HepG2 (cell line): Measurements from ENCODE around the gene GFAP. TPM values are rescaled to one million over a fixed set of nuclear protein-coding genes. Genes with fewer than 3 reads are reported as not detected.

Source experiments
- CENPT ChIP-seq: sonication (generic); formaldehyde crosslinking; IDR thresholded peaks from 2 replicates; pipeline ENCODE4 v1.8.0; 2022; ENCODE audit warnings: low read depth, mild to moderate bottlenecking, moderate library complexity, missing genetic modification reagents
- EED ChIP-seq: sonication (generic); formaldehyde crosslinking; IDR thresholded peaks from 2 replicates; pipeline ENCODE4 v1.5.0; 2020; ENCODE audit warnings: mild to moderate bottlenecking, missing genetic modification reagents
- ELF1 ChIP-seq: sonication (generic); formaldehyde crosslinking; IDR thresholded peaks from 2 replicates; pipeline ENCODE4 v1.4.0; 2020; ENCODE audit warnings: missing genetic modification reagents
- ESRRA ChIP-seq: sonication (generic); formaldehyde crosslinking; IDR thresholded peaks from 2 replicates; pipeline ENCODE4 v1.5.1; 2020; ENCODE audit warnings: mild to moderate bottlenecking, low read depth, missing genetic modification reagents
- FOXC1 ChIP-seq: sonication (generic); formaldehyde crosslinking; IDR thresholded peaks from 2 replicates; pipeline ENCODE4 v1.8.0; 2022; ENCODE audit warnings: mild to moderate bottlenecking, missing genetic modification reagents, borderline replicate concordance
- FOXJ3 ChIP-seq: sonication (generic); formaldehyde crosslinking; IDR thresholded peaks from 2 replicates; pipeline ENCODE4 v1.4.0; 2020; ENCODE audit warnings: missing genetic modification reagents, mild to moderate bottlenecking, borderline replicate concordance
- HES4 ChIP-seq: sonication (generic); formaldehyde crosslinking; IDR thresholded peaks from 2 replicates; pipeline ENCODE4 v1.9.0; 2021; ENCODE audit warnings: mild to moderate bottlenecking, missing genetic modification reagents, borderline replicate concordance
- MZF1 ChIP-seq: sonication (generic); formaldehyde crosslinking; IDR thresholded peaks from 2 replicates; pipeline ENCODE4 v1.8.1; 2023; ENCODE audit warnings: mild to moderate bottlenecking, missing genetic modification reagents, borderline replicate concordance
- REST ChIP-seq, 2 experiments: IDR thresholded peaks; 2 replicates each; pipeline ENCODE4 v1.6.1; 2011 to 2012; ENCODE audit warnings: low read length in 2 of 2, borderline replicate concordance in 1 of 2, low read depth in 1 of 2, mild to moderate bottlenecking in 1 of 2, moderate library complexity in 1 of 2
- SNAPC5 ChIP-seq: sonication (generic); formaldehyde crosslinking; IDR thresholded peaks from 2 replicates; pipeline ENCODE4 v1.8.1; 2023; ENCODE audit warnings: mild to moderate bottlenecking, missing genetic modification reagents, borderline replicate concordance
- TP53 ChIP-seq: sonication (generic); formaldehyde crosslinking; conservative IDR thresholded peaks from 2 replicates; pipeline ENCODE4 v1.4.0; 2020; ENCODE audit warnings: missing genetic modification reagents
- ZBTB43 ChIP-seq: sonication (generic); formaldehyde crosslinking; conservative IDR thresholded peaks from 2 replicates; pipeline ENCODE4 v1.4.0; 2020; ENCODE audit warnings: missing genetic modification reagents
- ZBTB46 ChIP-seq: sonication (generic); formaldehyde crosslinking; IDR thresholded peaks from 2 replicates; pipeline ENCODE4 v1.4.0; 2020; ENCODE audit warnings: mild to moderate bottlenecking, missing genetic modification reagents, borderline replicate concordance
- ZFP90 ChIP-seq: sonication (generic); formaldehyde crosslinking; IDR thresholded peaks from 2 replicates; pipeline ENCODE4 v1.8.0; 2022; ENCODE audit warnings: missing genetic modification reagents, mild to moderate bottlenecking, inconsistent platforms, borderline replicate concordance
- ZFP91 ChIP-seq: sonication (generic); formaldehyde crosslinking; IDR thresholded peaks from 2 replicates; pipeline ENCODE4 v1.9.0; 2022; ENCODE audit warnings: missing genetic modification reagents, mild to moderate bottlenecking, borderline replicate concordance
- ZNF232 ChIP-seq: sonication (generic); formaldehyde crosslinking; IDR thresholded peaks from 2 replicates; pipeline ENCODE4 v1.4.0; 2020; ENCODE audit warnings: missing genetic modification reagents, borderline replicate concordance
- ZNF616 ChIP-seq: sonication (generic); formaldehyde crosslinking; IDR thresholded peaks from 2 replicates; pipeline ENCODE4 v1.5.0; 2020; ENCODE audit warnings: low read depth, mild to moderate bottlenecking, missing genetic modification reagents
- ZNF709 ChIP-seq: sonication (generic); formaldehyde crosslinking; IDR thresholded peaks from 2 replicates; pipeline ENCODE4 v1.5.0; 2020; ENCODE audit warnings: mild to moderate bottlenecking, missing genetic modification reagents
- polyA plus RNA-seq, 8 experiments: library from polyadenylated mRNA; depleted of rRNA in 3 of 8; stranded (reverse) in 7 of 8; unstranded in 1 of 8; fragments of >200 nt; fragmentation: Illumina TruSeq in 4 of 8; extraction: Trizol in 4 of 8; gene quantifications; 2 replicates each; pipeline versions ENCODE4 v1.2.1 to v1.2.3, GENCODE V29; 2011 to 2016; ENCODE audit warnings: low read depth in 4 of 8, missing spikeins in 1 of 8, mixed read lengths in 1 of 8; ENCODE audit not compliant: insufficient read depth in 1 of 8
- total RNA-seq, 5 experiments: library from RNA; depleted of rRNA; stranded (reverse); fragments of >200 nt; fragmentation: Illumina TruSeq; extraction: Trizol; gene quantifications; 2 replicates each; pipeline ENCODE4 v1.2.3, GENCODE V29; 2016; ENCODE audit warnings: low read depth in 1 of 5

Gene GFAP
- total and polyA plus RNA-seq, 2 of the 13 experiments (the other 11 are each of a cell fraction or from before 2014, with no cell fraction given): 0.11 to 0.29 TPM

GRCh38 chr17:44947461-44948314, 32.4 kb upstream of the GFAP start, which contains the start of gene KIF18B (continued):
- TF ChIP-seq REST (IDR thresholded peaks at IDR 0.05; ENCODE audit: borderline replicate concordance in 1 of 2, low read depth in 1 of 2, low read length in 2 of 2) (peak in 1 of 2 experiments; percentile 34; a peak in 1 of 4 replicates), ZNF709 (CRISPR knock-in tag) (peak; percentile 69), TP53 (CRISPR knock-in tag) (0 out of 2 replicates have a peak, but pooled peaks have one; percentile 54), ZBTB46 (CRISPR knock-in tag) (peak; percentile 95; the same call in 1 of the 2 replicates), FOXJ3 (peak; percentile 76), CENPT (CRISPR knock-in tag) (no peak), MZF1 (CRISPR knock-in tag) (no peak), ZBTB43 (CRISPR knock-in tag) (peak; percentile 88), ZFP91 (CRISPR knock-in tag) (peak; percentile 77), ZNF232 (CRISPR knock-in tag) (peak; percentile 83), HES4 (0 out of 2 replicates have a peak, but pooled peaks have one; percentile 53), SNAPC5 (peak; percentile 89; the same call in 1 of the 2 replicates), ZNF616 (CRISPR knock-in tag) (peak; percentile 69; the same call in 1 of the 2 replicates), ELF1 (CRISPR knock-in tag) (peak; percentile 97), ESRRA (CRISPR knock-in tag) (peak; percentile 41), FOXC1 (no peak; the same call in none of the 2 replicates), EED (CRISPR knock-in tag) (peak; percentile 84; the same call in 1 of the 2 replicates), ZFP90 (CRISPR knock-in tag) (peak; percentile 74)
